NCI-H1930 (cell line): Measurements from ENCODE around the gene IGSF21.
A peak's percentile ranks its signal among the peaks of the same experiment; 100 is the strongest.

ENCODE experiments used
- DNase-seq, 2 experiments: peaks; one replicate each; lab custom pipeline; 2025; lab: John Stamatoyannopoulos, UW

The IGSF21 gene

DNA sequence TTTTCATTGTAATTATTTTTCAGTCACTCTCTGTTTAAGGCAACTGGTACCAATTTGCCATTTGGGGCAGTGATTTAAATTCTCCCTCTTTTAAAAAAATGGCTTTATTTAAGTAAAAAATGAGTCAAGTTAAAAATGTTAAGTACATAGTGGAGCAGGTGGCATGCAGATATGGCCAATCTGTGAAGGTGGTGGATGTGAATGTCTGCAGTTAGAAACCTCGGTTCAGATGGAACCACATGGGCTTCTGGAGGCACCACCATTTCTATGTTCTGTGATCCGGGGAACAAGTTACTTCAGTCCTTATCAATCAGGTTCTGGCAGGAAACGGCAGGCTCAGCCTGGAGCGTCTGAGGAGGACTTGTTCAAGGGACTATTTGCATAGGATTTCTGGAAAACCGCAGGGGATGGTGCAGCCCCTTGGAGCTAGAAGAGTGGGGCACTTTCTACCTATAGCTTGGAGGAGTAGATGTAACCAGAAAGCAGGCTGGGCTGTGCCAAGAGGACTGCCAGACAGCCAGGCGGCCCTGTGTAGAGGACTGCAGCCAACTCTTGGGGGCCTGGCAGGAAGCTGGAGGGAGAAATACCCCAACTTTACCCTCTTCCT lies 12.3 kb downstream of the IGSF21 start:
- no peak for DNase-seq

DNA sequence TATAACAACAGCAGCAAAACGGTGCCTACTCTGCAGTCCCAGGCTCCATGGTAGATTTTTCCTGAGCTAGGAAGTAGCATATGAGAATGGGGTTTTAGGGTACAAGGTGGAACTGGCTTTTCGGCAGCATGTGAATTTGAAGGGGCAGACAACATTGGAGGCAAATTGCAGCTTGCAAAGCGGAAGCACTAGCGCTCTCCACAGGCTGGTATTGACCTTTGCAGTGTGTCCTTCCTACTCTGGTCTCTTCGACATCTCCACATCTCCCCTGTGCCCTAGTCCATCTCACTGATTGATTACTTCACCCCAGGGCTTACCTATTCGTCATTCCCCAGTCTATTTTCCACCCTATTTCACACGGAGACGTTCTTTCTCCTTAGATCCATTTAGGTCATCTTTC lies 13.0 kb downstream of the IGSF21 start:
- DNase-seq, result no peak

DNA sequence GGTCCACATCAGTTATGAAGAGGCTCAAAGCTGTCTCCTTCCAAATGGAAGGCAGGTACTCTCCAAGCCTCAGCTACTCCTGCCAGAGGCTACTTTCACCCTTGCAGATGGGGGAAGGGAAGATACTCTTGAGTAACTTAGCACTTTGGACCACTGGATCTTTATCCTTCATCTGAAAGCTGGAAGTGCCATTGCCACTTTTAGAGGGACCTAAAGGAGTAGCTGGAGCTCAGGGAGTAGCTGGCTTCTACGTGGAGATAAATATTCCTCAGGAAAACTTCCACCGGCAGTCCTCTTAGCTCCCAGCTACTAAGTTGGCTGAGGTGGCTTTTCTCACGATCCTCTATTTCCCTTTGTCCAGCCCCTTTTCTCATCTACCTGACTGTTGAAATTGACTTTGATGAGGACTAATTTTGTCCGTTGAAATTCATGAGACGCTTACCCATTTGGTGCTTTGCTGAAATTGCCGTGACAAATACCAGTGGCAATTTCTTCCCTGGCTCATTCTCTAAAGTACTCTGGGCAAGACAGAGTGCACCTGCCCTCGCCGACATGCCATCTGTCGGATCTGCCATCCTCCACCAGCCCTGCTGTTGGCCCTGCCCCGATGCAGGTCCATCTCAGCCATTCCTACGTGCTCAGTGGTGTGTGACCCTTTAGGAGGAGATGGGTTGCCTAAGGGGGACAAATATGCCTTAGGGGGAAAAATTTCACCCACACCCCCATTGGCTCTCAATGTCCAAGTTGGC lies 13.6 kb downstream of the IGSF21 start:
- DNase-seq, result no peak

DNA sequence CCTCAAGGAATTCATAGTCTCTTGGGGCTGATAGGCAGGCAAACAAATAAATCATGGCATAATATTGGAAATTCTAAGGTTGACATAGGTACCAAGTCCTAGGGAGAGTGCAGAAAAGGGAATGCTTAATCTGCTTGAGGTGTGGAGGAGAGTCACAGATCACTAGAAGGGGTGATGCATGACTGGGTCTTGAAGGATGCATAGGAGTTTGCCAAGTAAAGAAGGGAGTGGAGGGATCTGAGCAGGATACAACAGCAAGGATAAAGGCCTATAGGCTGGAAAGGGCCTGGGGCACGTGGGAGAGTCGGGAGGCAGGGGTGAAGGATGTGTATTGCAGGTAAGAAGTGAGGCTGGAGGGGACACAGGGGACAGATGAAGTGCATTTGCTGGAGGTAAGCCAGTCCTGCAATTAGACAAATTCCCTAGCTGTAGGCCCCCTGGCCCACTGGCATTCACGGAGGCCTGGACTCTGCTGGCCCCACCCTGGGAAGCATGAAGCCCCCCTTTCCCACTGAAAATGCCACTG lies 15.9 kb downstream of the IGSF21 start:
- DNase-seq, result no peak

DNA sequence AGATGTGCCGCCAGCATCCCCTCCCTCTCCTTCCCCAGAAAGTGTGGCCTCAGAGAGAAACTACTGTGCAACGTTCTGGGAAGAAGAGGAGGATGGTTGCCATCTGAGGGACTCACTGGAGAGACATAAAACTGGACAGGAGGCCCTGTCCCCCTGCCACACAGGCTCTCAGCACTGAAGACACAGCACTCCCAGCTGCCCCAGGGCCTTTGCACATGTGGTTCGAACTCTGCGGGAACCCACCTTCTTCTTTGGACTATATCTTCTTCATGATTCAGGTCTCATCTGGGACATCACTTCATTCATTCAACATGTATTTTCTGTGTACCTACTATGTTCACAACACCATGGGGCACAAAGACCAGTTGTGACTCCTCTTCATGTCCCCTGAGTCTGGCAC lies 17.4 kb downstream of the IGSF21 start:
- DNase-seq, result no peak

DNA sequence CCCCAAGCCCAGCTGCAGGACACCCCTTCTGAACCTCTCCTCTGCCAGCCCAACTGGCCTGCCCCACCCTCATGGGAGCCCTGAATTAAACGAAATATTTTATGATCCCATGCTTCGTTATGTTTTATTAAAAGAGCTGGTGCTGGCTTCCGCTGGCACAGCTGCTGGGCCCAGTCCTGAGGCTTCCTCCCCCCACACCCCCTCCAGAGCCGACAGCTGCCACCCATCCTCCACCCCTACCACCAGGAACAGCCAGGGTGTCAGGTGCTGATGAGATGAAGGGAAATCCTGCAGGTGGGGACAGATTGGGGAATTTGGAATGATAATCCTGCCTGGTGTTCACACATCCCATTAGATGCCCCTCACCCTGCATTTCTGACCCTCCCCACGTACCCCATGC lies 19.0 kb downstream of the IGSF21 start:
- no peak for DNase-seq

DNA sequence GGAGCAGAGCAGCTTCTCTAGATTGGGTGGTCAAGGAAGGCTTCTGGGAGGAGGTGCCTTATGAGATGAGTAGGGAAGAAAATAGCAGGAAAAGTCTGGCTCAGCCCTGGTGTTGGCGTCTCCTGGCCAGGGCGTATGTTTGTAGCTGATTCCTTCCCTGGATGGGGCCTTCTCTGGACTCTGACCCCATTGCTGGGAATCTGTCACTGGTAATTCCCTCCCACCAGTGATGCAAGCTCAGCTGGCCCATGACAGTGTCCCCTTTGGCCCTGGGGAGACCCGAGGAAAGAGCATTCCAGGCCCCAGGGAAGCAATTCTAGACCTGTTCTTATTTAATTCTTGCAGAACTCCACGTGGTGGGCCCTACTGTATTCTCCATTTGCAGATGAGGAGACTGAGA lies 20.7 kb downstream of the IGSF21 start:
- DNase-seq, result no peak

DNA sequence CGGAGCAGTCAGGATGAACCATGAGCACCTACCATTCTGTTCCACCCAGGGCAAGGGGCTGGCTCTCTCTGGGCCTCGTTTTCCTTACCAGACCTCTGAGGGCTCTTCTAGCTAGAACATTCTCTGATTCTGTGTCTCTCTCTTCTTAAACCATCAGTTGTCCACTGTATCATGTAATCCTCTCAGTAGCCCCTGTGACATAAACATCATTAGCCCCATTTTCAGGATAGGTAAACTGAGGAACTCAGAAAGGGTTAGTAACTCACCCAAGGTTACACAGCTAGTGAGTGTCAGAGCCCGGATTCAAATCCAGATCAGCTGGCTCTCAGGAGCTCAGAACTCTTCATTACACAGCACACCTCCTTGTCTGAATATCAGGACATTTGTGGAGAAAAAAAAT lies 22.8 kb downstream of the IGSF21 start:
- no peak for DNase-seq

DNA sequence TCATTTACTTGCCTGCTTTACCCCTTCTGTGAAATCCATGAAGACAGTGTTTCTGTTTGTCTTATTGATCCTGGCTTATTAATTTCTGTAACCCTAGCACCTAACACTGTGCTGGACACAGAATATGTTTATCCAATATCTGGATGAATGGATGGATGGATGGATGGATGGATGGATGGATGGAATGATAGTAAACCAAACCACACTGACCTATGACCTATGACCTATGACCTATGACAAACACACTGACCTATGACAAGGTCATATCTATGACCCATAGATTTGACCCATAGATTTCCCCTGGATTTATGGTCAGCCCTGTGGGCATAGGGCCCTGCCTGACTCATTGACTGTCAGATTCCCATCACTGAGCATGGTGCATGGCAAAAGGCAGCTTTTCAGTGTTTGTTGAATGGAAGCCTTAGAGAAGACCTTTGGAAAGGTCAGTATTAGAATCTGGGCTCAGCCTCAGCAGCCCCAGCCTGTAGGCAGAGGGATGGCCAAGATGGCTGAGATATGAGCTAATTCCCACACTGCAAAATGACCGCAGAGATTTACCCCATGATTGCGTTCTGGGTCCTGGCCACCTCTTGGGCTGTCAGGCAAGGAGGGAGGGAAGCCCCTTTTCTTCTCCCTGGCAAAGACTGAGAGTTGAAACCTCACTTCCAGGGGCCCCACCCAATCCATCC lies 24.6 kb downstream of the IGSF21 start:
- no peak for DNase-seq

DNA sequence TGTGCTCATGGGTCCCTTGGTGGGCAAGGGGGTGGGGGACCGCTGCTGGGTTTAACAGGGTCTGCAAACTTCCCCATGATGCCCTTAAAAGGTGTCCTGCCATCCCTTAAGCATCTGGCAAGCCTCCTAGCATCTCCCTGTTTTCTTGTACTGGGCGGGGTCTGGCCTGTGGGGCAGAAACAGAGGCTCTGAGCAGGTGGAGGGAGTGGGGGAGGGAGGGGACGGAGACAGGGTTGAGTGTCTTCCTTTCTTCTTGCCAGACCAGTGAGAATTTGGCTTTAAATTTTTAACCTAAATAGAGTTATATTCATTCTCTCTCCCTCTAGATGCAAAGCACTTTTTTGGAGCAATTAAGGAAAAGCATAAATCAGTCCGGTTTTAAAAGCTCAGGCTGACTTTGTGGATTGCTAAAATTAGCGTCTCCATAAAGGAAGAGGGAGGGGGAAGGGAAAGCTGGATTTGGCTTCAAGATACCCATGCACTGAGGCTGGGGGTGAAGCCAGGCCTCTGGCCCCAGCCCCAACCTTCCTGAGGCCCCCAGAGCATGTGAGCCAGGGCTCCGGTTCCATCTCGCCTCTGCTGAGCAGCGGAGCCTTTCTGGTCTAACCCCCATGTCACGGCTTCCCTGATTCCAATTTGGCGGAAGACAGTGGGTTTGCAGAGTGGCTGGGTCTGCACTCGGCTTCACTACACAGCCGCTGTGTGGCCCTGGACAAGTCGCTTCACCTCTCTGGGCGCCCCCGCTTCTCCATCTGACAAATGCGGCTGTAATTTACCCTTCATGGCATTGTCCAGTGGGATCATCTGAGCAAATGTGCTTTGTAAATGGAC lies 25.3 kb downstream of the IGSF21 start:
- no peak for DNase-seq

DNA sequence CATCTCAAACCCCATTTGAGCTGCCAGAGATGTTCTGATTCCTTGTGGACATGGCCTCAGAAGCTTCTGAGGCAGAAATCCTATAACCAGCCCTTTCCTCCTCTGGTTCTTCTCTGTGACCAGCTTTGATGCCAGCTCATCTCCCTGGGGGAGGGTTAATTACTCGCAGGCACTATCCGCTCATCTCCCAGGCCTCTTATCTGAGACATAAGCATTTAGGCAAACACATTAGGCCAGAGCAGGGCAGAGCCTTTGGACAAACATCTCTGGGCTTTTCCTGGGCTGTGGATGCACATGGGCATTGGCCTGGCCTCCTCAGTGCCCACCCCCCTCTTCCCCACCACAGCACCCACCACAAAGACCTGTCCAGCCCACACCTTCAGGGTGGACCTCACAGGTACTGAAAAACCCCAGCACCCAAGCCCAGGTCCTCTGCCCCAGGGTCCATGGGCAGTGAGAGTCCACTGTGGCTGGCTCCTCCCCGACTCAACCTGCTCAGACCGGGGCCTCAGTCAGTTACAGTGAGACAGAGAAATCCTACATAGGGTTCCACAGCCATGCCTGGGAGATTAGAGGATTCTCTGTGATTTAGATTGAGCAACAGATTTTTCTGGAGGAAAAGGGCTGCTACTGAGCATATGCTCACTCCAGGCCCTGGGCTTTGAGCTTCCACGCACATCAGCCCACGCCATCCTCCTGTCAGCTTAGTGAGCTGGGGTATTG lies 26.9 kb downstream of the IGSF21 start:
- DNase-seq, result no peak

DNA sequence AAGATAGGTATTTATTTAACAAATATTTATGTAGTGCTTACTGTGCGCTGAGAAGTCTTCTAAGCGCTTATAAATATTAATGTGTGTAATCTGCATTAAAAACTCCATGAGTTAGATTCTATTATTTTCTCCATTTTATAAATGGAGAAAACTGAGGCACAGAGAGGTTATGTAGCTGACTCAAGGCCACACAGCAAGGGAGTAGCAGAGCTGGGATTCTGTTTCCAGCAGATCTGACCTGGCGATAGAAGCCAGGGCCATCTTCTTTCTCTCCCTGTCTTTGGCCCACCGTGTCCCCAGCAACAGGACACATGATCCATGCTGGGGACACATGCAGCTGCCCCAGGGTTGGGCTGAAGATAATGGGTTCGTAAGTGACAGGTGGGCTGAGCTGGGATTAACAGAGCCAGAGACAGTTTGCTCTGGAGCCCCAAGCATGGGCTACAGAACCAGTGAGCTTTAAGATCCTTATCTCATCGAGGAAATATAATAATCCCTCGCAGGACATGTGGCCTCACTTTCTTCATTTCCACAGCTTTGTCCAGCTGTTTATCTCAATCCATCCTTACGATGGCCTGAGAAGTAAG lies 30.3 kb downstream of the IGSF21 start:
- no peak for DNase-seq

DNA sequence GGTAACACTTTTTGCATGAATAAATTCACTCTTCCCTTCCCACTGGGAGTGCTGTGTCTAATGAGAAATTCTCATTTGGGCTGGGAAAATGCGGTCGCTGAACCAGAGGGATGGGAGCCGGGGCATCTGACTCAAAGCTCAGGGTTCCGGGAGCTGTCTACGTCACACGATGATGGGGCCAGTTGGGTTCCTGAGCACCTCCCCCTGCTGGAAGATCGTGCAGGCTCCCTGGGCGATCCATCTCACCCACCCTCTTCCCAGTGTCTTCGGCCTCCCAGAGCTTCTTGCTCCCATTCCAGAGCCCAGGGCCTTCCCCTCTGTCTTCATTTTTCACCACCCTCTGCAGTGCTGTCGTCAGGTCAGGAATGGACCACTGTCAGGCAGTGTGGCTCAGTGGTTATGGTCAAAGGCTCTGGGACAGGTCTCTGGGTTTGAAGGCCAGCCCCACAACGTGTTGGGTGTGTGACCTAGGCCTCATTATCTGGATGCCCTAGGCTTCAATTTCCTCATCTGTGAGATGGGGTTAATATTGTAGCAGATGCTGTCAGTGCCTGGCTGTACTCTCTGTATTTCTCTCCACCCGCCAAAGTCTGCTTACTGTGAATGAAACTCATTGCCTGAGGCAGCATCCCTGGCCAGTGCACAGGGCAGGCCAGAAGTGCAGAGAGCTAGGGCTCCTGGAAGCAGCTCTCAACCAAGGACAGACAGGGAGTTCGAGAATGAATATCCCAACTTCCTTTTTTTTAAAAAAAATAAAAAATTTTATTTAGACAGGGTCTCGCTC lies 31.8 kb downstream of the IGSF21 start:
- peak in 1 of 2 experiments; percentile 3 for DNase-seq

DNA sequence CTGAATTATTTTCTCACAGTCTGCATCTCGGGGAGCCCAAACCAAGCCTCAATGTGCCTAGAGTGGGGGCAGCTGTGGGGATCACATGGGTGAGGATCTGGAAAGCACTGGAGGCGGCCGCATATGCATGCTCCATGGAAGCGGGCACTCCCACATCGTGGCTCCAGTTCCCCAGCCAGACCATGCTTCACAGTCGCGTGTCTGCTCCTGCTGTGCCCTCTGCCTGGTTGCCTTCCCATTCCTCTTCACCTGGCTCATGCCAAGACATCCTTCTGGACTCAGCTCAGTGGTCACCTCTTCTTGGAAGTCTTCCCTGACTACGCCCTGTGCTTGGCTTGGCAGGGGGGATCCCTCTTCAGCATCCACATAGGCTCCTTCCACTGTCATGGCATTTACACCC lies 32.8 kb downstream of the IGSF21 start:
- no peak for DNase-seq

DNA sequence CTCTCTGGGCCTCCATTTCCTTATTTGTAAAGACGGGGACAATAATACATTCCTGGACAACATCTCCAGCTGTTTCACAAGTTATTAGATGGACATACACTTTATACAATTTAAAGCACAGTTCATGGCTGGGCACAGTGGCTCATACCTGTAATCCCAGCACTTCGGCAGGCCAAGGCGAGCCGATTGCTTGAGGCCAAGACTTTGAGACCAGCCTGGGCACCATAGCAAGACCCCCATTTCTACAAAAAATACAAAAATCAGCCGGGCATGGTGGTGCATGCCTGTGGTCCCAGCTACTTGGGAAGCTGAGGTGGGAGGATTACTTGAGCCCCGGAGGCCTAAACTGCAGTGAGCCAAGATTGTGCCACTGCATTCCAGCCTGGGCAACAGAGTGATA lies 34.1 kb downstream of the IGSF21 start:
- no peak for DNase-seq

DNA sequence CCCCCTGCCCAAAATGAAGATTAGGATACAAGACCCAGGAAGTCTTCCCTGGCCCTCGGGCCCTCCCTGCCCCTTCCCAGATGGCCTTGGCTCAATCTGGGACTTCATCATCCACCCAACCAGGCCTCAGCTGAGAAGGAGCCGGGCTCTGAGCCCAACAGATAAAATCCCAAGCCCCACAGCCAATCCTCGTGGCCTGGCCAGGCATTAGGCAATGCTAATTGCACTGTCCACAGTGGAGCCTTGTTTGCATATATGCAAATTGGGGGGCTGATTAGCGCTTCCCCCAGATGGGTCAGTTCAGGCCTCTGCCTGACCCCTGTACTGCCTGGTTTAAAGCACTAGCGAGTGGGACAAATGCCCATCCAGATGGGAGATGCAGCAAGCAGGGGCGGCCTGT lies 34.9 kb downstream of the IGSF21 start:
- DNase-seq, result no peak

DNA sequence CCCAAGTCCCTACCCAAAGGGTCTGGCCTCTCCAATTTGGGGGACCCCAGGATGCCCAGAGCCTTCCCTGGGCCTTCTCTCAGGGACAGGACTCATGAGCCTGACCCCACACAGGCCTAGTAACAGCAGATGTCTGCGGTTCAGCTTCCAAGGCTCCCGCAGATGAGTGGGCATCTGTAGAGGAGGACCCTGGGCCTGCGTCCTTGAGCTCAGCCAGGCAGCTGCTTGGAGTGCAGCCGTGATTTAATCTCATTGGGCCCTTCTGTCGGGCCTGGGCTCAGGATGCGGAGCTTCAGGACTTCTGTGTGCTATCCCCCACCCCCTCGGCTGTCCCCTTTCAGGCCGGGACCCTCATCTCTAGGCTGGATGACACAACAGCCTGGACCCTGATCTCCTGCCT lies 35.4 kb downstream of the IGSF21 start:
- DNase-seq, result no peak

DNA sequence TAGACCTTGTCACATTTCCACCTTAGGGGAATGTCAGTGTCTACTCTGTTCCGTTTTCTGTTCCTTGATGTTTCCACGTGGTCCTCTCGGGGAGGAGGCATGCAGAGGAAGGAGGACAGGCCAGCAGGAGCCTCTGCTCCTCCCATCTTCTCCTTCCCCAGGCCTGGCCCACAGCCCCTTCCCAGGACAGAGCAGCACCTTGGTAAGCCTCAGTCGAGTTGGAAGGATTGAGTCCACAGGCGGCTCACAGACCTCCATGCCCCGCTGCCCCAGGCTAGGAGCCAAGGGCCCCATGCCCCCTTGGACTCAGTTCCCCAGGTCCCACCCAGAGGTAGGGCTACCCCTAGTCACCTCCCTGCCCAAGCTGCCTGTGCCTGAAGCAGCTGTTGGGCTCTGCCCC lies 36.5 kb downstream of the IGSF21 start:
- no peak for DNase-seq

DNA sequence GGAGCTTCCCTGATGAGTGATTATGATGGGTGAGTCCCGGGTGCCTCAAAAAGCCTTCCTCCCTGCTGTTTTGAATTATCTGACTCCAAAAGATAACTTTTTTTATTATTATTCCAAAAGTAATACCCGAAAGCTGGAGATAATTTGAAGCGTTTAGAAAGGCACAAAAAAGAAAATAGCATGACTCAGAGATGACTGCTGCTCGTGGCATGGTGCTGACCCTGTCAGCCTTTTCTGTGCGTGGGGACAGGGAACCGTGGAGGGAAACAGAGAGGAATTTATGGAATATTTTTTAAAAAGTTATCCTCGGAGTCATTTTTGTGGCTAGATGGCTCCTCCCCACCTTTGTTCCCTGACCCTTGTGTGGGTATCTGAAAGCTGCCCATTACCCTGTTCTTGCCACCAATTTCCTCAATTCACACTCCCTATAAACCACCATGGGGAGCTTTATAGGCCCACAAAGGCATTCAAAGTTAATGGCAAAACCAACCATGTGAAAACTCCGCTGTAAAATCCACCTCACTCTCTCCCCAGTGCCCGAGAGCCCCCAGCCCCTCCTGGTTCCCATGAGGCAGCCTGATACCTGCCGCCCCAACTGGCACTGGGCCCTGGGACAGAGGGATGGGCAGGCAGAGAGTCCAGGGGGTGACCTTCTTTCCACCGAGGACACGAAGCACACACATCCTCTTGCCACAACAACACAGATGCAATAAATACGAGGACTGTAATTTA lies 37.5 kb downstream of the IGSF21 start:
- DNase-seq, result no peak
